ENCODE results near the gene RNF169.

DNA sequence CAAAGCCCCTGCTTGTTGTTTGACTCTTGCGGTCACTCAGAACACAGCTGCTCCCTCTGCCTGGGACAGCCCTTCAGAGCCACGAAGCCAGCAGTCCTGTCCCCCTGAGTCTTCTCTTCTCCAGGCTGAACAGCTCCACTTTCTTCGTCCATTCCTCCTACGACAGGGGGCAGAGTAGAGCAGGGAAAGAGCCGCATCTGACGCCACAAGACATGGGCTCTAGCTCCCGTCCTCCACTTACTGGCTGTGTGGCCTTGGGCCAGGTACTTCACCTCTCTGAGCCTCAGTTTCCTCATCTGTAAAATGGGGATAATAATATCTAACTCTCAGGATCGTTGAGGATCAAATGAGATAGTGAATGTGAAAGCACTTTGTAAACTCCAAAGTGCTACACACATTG, 47.3 kb upstream of the RNF169 start:
- TF ChIP-seq CTCF (IDR thresholded peaks at IDR 0.05), result peak in 1 of 3 experiments; percentile 4
- no peak for TF ChIP-seq POLR2A (IDR thresholded peaks at IDR 0.05; ENCODE audit: low read depth)
- no peak for TF ChIP-seq POLR2AphosphoS5 (IDR thresholded peaks at IDR 0.05)
- no peak for TF ChIP-seq EP300 (IDR thresholded peaks at IDR 0.05)
